NCI-H1092 treated with DMSO at 0.1 percent for 48 hours (cell line): ENCODE results near the gene ELMO1.

Experiments
- DNase-seq: peaks from one replicate; lab custom pipeline; 2025; lab: John Stamatoyannopoulos, UW

Gene ELMO1

GRCh38 chr7:37344886-37345579 lies 103.6 kb downstream of the ELMO1 start:
- no peak for DNase-seq

GRCh38 chr7:37342688-37343471 lies 105.8 kb downstream of the ELMO1 start:
- DNase-seq = no peak

- no peak for DNase-seq
These were observed 106.4 kb downstream of the ELMO1 start for GRCh38 chr7:37342176-37342687.

- no peak for DNase-seq
These were observed 107.5 kb downstream of the ELMO1 start for GRCh38 chr7:37341033-37341630.

GRCh38 chr7:37338966-37339365 lies 109.7 kb downstream of the ELMO1 start:
- DNase-seq = no peak

GRCh38 chr7:37337522-37337921 lies 111.1 kb downstream of the ELMO1 start:
- no peak for DNase-seq

- no peak for DNase-seq
These were observed 112.4 kb downstream of the ELMO1 start for GRCh38 chr7:37336259-37336658.

- DNase-seq = no peak
These were observed 115.6 kb downstream of the ELMO1 start for GRCh38 chr7:37333075-37333474.

- DNase-seq = no peak
These were observed 116.2 kb downstream of the ELMO1 start for GRCh38 chr7:37332243-37333016.

- no peak for DNase-seq
These were observed 117.9 kb downstream of the ELMO1 start for GRCh38 chr7:37330775-37331174.

GRCh38 chr7:37329940-37330339 lies 118.7 kb downstream of the ELMO1 start:
- no peak for DNase-seq

GRCh38 chr7:37327288-37327687 lies 121.4 kb downstream of the ELMO1 start:
- DNase-seq = no peak

GRCh38 chr7:37323966-37324365 lies 124.7 kb downstream of the ELMO1 start:
- no peak for DNase-seq

GRCh38 chr7:37322831-37323230 lies 125.8 kb downstream of the ELMO1 start:
- no peak for DNase-seq

GRCh38 chr7:37320848-37321468 lies 127.7 kb downstream of the ELMO1 start:
- no peak for DNase-seq

GRCh38 chr7:37320140-37320847 lies 128.4 kb downstream of the ELMO1 start:
- no peak for DNase-seq

- DNase-seq = no peak
These were observed 130.1 kb downstream of the ELMO1 start for GRCh38 chr7:37318541-37318940.

GRCh38 chr7:37315772-37316715 lies 132.6 kb downstream of the ELMO1 start:
- DNase-seq = no peak

GRCh38 chr7:37312608-37313007 lies 136.1 kb downstream of the ELMO1 start:
- no peak for DNase-seq

- no peak for DNase-seq
These were observed 137.3 kb downstream of the ELMO1 start for GRCh38 chr7:37311355-37311754.
